H1 (cell line): ENCODE data around the gene LHFPL6.

ENCODE experiments used
- GTF2F1 ChIP-seq: IDR thresholded peaks from 2 replicates; pipeline ENCODE4 v1.6.1; 2012; ENCODE audit warnings: low read depth, low read length, improper control_type of control experiment, borderline replicate concordance
- POLR2A ChIP-seq, 2 experiments: IDR thresholded peaks; 1 replicate in 1 of 2; 2 replicates in 1 of 2; pipeline ENCODE4 v1.6.1; 2011; ENCODE audit warnings: low read depth in 2 of 2, low read length in 2 of 2, mild to moderate bottlenecking in 2 of 2; ENCODE audit errors: control extremely low read depth in 1 of 2

- TF ChIP-seq POLR2A (IDR thresholded peaks at IDR 0.05; ENCODE audit: control extremely low read depth in 1 of 2, low read depth in 2 of 2, low read length in 2 of 2) (no peak), GTF2F1 (no peak)
These were observed 14.6 kb downstream of the LHFPL6 start for GRCh38 chr13:39588384-39588783.
